HG02852 (cell line): ENCODE results near the gene SAE1.
A peak's percentile ranks its signal among the peaks of the same experiment; 100 is the strongest.

Experiments used
- ATAC-seq: cut with Tn5 transposase; IDR thresholded peaks from one replicate; pipeline ENCODE4 v1.9.1; 2021; ENCODE audit warnings: mild to moderate bottlenecking, moderate library complexity; ENCODE audit not compliant: unreplicated experiment

Gene SAE1

DNA sequence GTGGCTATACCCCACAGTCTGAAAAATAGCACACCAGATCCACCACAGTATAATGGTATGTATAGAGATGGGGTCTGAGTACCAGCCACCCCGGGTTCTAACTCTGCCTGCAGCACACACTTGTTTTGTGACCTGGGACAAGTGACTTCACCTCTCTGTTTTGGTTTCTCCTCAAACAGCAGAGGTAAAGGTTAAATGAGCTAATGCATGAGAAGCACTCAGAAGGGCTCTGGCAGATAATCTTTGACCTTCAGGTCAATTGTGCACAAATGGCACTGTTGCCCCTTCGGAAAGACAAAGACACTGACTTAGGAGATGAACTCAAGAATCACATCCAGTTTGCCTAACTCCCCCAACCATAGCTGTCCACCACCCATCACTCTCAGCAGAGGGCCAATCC, 24.8 kb upstream of the SAE1 start:
- no peak for ATAC-seq

DNA sequence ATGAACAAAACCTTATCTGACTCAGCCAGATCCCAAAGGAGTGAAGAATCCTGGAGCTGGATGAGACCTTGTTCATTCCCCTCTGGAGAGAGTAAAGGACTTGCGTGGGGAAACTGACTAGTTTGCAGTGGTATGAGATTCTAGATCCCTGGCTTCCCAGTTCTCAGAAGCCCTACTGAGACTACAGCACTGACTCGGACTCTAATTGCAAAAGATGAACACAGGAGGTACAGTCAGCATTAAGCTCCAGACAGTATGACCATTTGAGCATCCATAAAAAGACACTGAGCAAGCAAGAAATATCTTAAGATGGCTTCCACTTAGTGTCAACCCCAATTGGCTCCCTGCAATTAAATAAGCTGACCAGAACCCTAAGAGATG, 23.8 kb upstream of the SAE1 start:
- ATAC-seq, result no peak

DNA sequence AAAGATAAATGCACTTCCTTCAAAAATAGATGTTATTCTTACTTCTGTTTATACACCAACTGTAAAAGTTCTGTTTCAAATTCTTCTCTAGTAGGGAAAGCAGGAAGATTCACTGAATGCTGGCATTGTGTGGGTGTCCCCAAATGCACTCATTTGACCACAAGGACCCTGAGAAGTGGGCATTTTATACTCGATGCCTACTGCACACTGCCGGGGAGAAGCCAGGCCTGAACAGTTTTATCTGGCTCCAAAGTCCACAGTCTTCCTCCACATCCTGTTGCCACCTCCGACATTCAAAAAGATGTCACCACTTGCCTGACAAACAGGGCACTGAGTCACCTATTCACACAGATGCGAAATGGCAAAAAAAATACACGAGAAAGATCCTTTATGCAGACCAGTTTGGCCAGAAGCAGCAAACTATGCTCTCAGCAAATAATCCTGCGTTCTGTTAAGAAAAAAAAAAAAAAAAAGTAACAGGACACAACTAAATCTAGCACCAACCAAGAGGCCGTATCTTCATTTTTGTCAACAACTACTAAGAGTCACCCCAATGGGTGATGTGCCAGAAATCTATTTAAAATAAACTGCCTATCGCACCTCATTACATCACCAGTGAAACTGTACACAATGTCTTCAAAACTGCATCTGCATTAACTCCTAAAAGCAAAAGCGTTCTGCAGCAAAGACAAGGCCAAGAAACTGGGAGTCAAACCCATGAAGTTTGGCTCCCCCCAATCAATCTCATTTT, 23.3 kb upstream of the SAE1 start:
- no peak for ATAC-seq

DNA sequence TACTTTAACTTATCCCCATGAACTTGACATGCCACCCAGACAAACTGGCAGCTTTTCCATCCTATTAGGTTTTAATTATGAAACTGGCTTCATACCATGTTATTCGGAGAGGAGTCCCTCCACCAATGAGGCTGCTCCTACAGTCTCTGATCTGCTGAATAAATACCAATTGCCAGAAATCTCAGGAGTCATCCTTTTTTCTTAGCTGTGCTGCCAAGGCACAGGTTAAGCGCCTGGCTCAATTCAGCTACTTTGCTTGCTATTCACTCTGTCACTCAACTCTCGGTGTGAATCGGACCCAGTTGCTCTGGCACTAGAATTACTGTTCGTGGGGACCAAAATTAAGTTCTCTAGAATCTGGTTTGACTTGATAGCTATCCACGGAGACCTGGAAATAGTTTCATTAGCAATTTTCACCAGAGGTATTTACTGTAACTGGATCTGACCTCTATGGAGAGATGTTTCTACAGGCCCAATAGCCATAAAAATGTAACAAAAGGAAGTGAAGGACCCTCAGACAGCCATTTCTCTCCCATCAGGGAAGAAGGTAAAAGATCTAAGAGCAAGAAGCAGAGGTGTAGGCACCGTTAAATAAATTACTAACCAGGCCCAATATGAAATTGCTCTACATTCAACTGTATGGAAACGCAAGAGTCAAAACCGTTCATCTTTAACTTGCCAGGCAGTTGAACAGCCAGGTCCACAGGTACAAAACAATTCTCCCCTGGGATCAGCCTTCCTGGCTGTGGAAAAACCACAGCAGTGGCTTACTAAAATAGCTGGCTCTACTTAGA, 22.5 kb upstream of the SAE1 start:
- ATAC-seq, result no peak

DNA sequence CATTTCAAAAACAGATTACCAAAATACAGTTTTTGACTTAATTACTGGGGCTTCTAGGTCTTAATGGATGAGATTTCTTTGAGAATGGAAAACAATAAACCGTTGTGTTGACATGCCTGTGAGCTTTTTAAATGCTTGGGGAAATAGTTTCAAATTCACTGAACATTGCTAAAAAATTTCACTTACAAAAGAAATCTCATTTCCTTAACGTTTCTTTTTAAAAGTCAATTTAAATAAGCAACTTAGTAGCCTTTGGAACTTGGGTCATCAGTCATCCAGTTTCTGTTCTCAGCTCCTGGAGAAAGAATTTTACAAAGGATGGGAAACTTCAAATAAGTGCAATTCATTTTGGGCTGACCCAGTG, 21.5 kb upstream of the SAE1 start:
- ATAC-seq, result no peak

DNA sequence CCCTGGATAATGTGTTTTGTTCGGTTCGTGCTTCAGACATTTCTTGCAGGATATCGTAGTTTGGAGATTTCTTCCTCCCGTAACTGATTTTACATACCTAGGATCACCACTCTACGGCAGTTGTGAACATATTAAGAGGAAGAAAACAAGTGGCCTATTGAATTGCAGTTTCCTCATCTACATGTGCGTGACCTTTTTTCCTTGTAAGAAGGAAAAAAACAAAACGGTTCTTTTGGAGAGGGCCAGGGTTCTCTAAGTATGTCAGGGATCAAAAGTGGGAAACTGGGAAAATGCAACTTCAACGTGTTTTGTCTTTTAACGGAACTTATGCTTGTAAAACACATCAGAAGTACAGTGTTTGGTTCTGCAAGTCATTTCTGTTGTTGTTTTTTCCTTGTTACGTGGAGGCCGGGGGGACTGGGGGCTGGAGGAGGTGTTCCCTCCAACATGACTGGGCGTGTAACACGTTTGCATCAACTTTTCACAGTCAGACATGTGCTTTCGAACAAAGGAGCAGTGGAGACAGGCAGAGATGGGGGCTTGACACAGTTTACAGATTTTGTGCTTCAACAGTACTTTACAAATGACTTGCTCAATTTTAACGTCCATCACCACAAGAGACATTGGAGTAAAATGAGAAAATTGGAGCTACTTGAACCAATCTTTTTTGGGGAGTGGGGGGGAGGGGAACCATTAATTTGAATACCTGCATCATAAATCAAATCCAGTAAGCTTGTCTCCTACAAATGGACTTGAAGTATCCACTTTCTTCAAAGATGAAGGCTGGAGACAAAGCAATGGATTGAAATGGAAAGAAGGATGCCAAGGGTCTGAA, 20.9 kb upstream of the SAE1 start:
- ATAC-seq, result no peak

DNA sequence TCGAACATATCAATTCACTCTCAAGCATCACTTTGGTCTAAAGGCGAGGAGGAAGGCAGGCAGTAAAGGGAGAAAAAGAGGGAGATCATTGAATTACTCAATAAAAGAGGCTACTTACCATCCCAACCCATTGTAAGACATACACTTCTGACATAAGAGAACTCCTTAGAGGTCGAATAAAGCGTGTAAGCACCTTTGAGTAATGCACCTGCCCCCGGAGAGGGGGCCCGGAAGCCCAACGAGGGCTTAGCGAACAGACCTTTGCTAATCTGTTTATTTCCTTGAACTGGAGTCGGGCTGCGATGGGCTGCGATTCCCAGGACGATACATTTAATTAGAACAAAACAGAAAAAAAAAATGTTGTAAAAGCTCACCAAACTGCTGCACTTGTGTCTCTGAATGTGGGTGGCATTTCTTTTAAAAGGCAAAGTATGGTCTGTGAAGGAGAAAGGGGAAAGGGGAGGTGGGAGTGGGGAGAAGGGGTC, 20.1 kb upstream of the SAE1 start:
- no peak for ATAC-seq

DNA sequence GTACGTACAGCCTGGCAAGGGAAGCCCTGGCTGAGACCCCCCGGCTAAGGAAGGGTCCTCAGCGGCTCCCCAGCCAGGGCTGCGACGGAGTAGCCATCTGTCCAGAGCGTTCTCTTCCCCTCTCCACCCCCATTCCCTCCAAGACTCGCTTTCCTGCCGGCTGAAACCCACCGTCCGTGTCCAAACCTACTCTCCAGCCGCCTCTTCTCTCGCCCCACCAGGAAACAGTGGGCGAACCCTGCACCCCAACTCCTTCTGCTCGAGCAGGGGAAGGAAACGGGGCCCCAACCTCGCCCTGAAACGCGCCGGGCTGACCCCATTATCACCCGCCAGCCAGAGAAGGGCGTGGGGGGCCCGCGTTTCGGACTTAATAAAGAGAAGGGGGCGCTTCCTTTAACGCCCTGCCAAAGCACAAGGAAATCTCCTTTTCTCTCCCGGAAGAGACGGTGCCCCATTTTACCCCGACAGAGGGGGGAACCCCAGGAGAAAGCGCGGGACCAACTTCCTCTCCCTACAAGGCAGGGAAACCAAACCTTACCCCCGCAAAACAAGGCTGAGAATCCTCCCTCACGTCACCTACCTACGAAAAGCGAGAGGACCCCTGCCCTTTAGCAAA, 19.5 kb upstream of the SAE1 start:
- no peak for ATAC-seq

DNA sequence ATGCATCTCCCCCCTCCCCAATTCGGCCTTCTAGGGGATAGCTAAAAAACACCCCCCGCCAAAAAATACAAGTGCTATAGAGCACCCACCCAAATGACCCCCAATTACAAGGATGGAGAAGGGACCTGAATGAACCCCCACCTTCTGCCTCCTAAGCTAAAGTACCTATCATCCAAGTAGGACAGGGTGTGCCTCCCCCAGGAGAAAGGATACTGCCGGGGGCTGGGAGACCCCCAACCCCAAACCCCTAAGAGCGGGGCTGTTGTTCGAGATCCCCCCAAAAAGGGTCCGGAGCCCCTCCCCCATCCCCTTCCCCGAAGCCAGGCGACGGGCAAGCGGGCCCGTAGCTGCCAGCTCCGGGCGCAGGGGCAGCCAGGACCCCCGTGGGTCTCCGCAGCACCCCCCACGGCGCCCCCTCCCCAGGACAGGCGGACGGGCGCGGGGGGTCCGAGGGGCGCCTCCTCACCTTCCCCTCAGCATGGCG, 18.9 kb upstream of the SAE1 start:
- ATAC-seq, result no peak

DNA sequence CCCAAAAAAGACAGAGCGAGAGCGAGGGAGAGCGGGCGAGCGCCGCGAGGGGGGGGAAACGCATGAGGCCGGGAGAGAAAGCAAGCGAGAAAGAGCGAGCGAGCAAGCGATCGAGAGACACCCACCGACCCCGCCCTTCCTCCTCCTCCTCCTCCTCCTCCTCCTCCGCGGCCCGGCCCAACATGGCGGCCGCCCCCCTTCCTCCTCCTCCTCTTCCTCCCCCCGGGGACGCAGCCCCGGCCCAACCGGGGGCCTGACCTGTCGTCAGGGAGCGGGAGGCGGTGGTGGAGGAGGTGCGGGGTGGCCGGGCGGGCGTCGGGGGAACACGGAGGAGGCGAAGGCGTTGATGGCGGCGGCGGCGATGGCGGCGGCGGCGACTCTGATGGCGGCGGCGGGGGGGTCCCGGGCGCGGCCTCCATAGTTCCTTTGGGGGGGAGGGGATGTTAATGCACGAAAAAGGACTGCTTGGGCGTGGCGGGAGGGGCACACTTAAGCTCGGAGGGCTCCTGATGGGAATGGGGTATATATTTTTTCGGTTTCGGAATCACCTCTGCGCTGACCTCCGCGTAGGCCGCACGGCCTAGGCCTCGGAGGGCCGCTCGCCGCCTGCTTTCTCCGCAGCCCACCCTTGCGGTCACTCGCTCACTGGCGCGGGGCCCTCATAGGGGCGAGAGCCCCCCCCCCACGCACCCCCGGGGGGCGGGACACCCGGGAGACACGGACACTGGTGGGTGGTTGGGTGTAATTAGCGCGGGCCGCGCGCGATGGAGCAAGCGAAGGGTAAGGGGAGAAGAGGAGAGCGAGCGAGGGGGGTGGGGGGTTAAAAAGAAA, 18.3 kb upstream of the SAE1 start:
- ATAC-seq, result peak; percentile 21

DNA sequence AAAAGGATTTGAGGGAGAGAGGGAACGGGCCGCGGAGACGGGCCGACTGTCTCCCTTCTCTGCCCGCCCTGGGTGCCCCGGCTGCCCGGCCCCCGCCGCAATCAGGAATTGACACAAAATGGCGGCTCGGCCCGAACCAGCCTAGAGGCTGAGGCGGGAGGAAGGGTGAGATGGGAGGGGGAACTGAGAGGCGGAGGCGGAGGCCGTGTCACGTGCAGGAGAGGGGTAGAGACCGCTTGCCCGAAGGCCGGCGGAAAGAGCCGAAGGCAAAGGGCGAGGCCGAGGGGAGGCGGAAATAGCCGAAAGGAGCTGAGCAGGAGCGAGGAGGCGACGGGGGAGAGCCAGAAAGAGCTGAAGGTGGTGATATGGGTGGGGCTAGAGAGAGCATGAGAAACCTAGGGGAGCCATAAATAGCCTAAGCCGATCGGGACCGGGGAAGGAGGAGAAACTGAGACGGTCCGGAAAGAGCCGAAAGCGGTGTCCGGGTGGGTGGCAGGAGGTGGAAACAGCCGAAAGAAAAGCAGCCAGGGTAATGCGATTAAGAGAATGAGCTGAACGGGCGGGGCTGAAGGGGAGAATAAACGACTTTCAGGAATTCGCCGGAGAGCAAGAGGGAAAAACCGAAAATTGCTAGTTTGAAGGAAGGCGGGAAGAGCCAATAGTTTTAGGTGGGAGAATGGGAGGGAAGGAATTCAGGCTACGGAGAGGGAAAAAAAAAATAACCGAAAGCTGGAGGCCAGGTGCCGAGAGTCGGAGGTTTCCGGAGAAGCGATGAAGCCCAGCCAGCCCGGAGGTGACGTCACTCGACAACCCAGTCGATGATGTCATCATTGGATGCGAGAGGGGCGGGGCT, 17.4 kb upstream of the SAE1 start, which contains the start of gene ZC3H4:
TSS of gene ZC3H4 (minus strand) at position 780 of the 853 bp plus-strand sequence. CDS start 1,192 bp downstream, outside the sequence.
- ATAC-seq, result peak; percentile 79

DNA sequence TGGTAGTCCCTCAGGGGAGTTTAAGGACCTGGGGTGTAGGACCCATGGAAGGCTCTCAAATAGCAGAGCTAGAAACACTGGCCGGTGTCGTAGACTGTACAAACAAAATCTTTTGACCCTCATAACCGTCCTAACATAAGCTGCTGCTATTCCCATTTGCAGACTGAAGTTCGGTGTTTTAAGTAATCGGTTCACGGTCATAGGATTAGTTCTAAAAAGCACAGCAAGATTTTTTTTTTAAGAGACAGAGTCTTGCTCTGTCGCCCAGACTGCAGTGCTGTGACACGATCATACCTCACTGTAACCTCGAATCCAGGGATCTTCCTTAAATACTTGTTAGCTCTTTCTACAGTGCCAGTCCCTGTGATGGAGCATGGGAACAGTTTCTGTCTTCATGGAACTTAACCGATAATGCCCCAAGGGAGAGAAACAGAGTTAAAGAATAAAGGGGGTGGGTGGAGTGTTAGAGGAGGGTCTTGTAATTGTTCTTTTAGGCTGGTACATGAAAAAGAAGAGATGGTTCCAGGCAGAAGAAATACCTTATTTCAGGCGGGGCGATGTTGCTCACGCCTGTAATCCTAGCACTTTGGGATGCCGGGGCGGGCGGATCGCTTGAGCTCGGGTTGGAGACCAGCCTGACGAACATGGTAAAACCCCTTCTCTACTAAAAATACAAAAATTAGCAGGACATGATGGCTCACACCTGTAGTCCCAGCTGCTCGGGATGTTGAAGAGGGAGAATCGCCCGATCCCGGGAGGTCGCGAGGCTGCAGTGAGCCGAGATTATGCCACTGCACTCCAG, 16.6 kb upstream of the SAE1 start:
- no peak for ATAC-seq

DNA sequence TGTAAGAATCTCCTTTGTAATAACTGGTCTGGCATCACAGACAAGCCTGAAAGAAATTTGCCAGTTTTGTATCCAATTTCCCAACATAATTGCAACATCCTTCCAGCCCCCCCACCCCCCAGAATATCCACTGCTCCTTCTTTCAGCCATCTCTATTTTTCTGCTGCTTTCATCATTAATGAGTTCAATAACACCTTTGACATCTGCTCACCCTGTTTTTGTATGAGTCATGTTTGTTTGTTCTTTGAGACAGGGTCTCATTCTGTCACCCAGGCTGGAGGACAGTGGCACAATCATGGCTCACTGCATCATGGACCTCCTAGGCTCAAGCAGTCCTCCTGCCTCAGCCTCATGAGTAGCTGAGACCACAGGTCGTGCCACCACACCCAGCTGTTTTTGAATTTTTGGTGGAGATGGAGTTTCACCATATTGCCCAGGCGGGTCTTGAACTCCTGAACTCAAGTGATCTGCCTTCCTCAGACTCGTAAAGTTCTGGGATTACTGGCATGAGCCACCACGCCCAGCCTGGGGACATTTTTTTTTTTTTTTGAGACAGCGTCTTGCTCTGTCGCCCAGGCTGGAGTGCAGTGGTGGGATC, 10.1 kb upstream of the SAE1 start:
- no peak for ATAC-seq

DNA sequence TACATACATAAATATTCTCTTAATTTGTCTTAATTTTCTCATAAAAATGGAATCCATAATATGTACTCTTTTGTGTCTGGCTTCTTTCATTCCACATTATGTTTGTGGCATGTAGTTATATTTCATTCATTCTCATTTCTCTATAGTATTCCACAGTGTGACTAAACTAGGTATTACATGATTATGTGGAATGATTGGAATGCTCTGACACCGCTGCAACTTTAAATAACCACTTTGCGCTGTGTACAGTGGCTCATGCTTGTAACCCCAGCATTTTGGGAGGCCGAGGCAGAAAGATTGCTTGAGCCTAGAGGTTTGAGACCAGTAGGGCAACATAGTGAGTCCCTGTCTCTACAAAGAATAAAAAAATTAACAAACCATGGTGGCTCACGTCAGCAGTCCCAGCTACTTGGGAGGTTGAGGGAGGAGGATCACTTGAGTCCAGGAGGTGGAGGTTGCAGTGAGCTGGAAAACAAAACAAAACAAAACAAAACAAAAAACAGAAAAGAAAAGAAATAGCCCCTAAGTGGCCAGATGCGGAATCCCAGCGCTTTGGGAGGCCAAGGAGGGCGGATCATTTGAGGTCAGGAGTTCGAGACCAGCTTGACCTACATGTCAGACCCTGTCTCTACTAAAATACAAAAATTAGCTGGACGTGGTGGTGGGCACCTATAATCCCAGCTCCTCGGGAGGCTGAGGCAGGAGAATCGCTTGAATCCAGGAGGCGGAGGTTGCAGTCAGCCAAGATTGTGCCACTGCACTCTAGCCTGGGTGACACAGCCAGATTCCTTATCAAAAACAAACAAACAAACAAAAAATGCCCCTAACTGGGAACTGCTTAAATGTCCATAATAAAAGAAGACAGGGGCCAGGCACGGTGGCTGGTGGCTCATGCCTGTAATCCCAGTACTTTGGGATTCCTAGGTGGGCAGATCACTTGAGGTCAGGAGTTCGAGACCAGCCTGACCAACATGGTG, 8.0 kb upstream of the SAE1 start:
- ATAC-seq, result no peak

DNA sequence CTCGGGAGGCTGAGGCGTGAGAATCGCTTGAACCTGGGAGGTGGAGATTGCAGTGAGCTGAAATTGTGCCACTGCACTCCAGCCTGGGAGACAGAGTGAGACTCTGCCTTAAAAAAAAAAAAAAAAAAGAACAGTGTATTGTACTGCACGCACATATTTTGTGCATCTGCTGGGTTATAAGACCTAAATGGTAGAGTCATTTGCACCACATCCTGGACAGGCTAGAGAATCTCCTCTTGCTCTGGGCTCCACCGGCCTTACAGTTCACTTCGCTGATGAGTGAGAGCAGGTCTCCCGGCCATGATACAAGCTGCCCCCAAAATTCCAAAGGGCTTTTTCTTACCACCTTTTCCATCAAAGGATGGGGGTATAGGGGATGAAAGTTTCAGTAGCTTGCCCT, 7.2 kb upstream of the SAE1 start:
- no peak for ATAC-seq

DNA sequence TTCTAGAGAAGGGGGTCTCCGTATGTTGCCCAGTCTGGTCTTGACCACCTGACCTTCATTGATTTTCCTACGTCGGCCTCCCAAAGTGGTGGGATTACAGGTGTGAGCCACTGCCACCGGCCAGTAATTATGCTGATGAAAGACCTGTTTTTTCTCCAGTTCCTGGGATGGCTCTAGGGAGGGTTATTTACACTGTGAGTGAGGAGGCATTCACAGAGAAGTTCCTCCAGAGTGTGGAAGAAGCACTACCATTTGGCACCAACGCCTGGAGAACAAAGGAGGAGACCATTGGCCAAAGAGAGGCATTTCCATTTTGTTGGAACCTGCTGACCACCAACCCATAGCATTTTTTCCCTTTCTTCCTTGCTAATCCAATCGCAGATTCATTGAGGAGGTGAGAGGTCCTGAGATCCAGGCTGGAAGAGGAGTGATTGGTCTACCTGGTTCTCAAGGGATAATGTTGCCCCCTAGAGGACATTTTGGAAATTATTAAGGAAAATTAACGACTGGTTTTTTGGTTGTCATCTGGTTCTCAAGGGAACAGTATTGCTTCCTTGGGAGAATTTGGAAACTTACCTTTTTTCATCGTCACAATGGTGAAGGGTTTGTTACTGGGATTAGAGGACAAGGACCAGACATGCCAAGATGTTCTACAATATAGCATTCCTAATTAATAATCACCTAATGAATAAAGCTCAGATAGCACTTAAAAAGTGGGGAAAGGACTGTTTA, 5.5 kb upstream of the SAE1 start:
- no peak for ATAC-seq
